Mammary epithelial cell (primary cell): ENCODE results near the gene CDC25C.

Source experiments
- EZH2 ChIP-seq: IDR thresholded peaks from 2 replicates; pipeline ENCODE4 v1.6.1; 2012; ENCODE audit warnings: low read length, inconsistent platforms, borderline replicate concordance
- TF ChIP-seq, protein P1 (sequence below), 2 donors: IDR thresholded peaks in 1 of 2; conservative IDR thresholded peaks in 1 of 2; 2 replicates each; pipeline ENCODE4 v1.5.1; 2011 to 2012; ENCODE audit warnings: inconsistent platforms in 2 of 2, low read length in 2 of 2, mild to moderate bottlenecking in 2 of 2, control low read depth in 1 of 2, low read depth in 1 of 2; ENCODE audit not compliant: insufficient read depth in 1 of 2; ENCODE audit errors: extremely low read depth in 1 of 2

DNA sequence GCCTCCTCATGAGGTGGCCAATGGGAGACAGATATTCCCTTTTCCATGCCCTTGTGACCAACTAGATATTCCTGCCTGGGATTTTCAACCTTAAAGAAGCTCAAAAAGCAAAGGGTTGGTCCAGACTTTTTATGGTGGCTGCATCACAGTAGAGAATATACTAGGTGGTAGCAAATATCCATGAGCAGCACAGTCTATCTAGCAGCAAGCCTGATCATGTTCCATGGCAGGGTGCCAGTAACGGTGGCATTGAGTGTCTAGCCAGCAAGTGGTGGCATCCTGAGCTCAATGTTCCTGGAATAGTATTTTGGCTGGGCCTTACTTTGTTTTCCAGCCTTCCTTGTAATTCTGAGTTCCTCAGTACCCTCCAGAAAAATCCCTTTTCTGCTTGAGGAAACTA lies 25.8 kb downstream of the CDC25C start:
- TF ChIP-seq, protein P1, sequence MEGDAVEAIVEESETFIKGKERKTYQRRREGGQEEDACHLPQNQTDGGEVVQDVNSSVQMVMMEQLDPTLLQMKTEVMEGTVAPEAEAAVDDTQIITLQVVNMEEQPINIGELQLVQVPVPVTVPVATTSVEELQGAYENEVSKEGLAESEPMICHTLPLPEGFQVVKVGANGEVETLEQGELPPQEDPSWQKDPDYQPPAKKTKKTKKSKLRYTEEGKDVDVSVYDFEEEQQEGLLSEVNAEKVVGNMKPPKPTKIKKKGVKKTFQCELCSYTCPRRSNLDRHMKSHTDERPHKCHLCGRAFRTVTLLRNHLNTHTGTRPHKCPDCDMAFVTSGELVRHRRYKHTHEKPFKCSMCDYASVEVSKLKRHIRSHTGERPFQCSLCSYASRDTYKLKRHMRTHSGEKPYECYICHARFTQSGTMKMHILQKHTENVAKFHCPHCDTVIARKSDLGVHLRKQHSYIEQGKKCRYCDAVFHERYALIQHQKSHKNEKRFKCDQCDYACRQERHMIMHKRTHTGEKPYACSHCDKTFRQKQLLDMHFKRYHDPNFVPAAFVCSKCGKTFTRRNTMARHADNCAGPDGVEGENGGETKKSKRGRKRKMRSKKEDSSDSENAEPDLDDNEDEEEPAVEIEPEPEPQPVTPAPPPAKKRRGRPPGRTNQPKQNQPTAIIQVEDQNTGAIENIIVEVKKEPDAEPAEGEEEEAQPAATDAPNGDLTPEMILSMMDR (conservative IDR thresholded peaks at IDR 0.05 in 1 of 2, IDR thresholded peaks at IDR 0.05 in 1 of 2; ENCODE audit: extremely low read depth in 1 of 2, insufficient read depth in 1 of 2, low read depth in 1 of 2, low read length in 2 of 2), result peak in 1 of 2 donors; percentile 49
- TF ChIP-seq EZH2, result no peak
